Smooth muscle cell of the pulmonary artery (primary cell): ENCODE results near the gene TMEM202. TPM values are rescaled to one million over a fixed set of nuclear protein-coding genes. Genes with fewer than 3 reads are reported as not detected.

ENCODE experiments used
- total RNA-seq: library from RNA; depleted of rRNA; stranded (reverse); fragments of >200 nt; gene quantifications from 2 replicates; pipeline ENCODE4 v1.2.3, GENCODE V29; 2014

TMEM202 gene
- total RNA-seq: not detected in 2 replicates

GRCh38 chr15:72397796-72398588 is at the start of gene TMEM202:
Gene TMEM202 (plus strand): TSS chr15:72398305. CDS start chr15:72398327, 22 bp downstream.

GRCh38 chr15:72375846-72376581 is 22.1 kb upstream of the TMEM202 start, which contains the start of gene HEXA:
Gene HEXA (minus strand): TSS chr15:72376014. CDS start chr15:72375972, 42 bp downstream.

Other genes starting within 250 kb of the TMEM202 start
- 0.33 and 0.46 TPM in 2 replicates for gene GRAMD2A, start 200.5 kb upstream of the TMEM202 start, total RNA-seq
- gene PKM, start 167.1 kb upstream of the TMEM202 start, total RNA-seq: 2,365 and 3,290 TPM in 2 replicates
- 19.8 and 34.6 TPM in 2 replicates for gene PARP6, start 125.8 kb upstream of the TMEM202 start, total RNA-seq
- 0.07 and 0.23 TPM in 2 replicates for gene CELF6, start 78.1 kb upstream of the TMEM202 start, total RNA-seq
- gene HEXA, start 22.3 kb upstream of the TMEM202 start, total RNA-seq: 126 and 144 TPM in 2 replicates
- gene ARIH1, start 76.0 kb downstream of the TMEM202 start, total RNA-seq: 72.7 and 81.4 TPM in 2 replicates